Naive thymus-derived CD8-positive, alpha-beta T cell (primary cell): ENCODE data around the gene CD101. TPM values are rescaled to one million over a fixed set of nuclear protein-coding genes. Genes with fewer than 3 reads are reported as not detected.
A peak's percentile ranks its signal among the peaks of the same experiment; 100 is the strongest.

Experiments used
- ATAC-seq, 2 donors: fragments of 150-1000 bp; cut with Tn5 transposase in 1 of 2; sonication (Bioruptor Pico), chemical (Tn5 transposase) in 1 of 2; 1 replicate in 1 of 2; 2 replicates in 1 of 2; pipeline ENCODE4 v1.10.0; 2021; ENCODE audit warnings: mild to moderate bottlenecking in 2 of 2, moderate library complexity in 2 of 2
- POLR2A ChIA-PET: fragments of 350-600 bp; sonication (Branson Sonifier 250); formaldehyde crosslinking; loops from one replicate; lab custom pipeline; 2021; ENCODE audit warnings: antibody characterized with exemption; lab: Charles Lee
- DNase-seq, 10 donors: peaks; one replicate each; pipeline versions ENCODE4 v3.0.0 to v3.0.0-alpha.2; 2020 to 2022
- H3K27ac Mint-ChIP-seq, 10 donors: one replicate each; pipeline ENCODE4 v1.8.0; 2020 to 2022; ENCODE audit warnings: mild to moderate bottlenecking in 10 of 10, mixed read lengths in 10 of 10, moderate library complexity in 4 of 10, inconsistent platforms in 1 of 10
- H3K27me3 Mint-ChIP-seq, 5 donors: one replicate each; pipeline ENCODE4 v1.8.0; 2021 to 2022; ENCODE audit warnings: mixed read lengths in 5 of 5
- H3K36me3 Mint-ChIP-seq, 3 donors: one replicate each; pipeline ENCODE4 v1.8.0; 2020 to 2022; ENCODE audit warnings: mixed read lengths in 3 of 3, mild to moderate bottlenecking in 2 of 3, inconsistent platforms in 1 of 3
- H3K4me1 Mint-ChIP-seq, 4 donors: one replicate each; pipeline ENCODE4 v1.8.0; 2021 to 2022; ENCODE audit warnings: mixed read lengths in 4 of 4
- H3K4me3 Mint-ChIP-seq, 10 donors: one replicate each; pipeline ENCODE4 v1.8.0; 2020 to 2022; ENCODE audit warnings: mild to moderate bottlenecking in 10 of 10, mixed read lengths in 10 of 10, moderate library complexity in 6 of 10, inconsistent platforms in 1 of 10
- H3K9me3 Mint-ChIP-seq, 9 donors: one replicate each; pipeline ENCODE4 v1.8.0; 2020 to 2022; ENCODE audit warnings: mixed read lengths in 9 of 9, mild to moderate bottlenecking in 3 of 9, inconsistent platforms in 1 of 9, moderate library complexity in 1 of 9
- polyA plus RNA-seq, 3 donors: library from polyadenylated mRNA; unstranded; fragments of 300-500 nt; fragmentation: Illumina TruSeq; gene quantifications; one replicate each; pipeline ENCODE4 v1.2.3, GENCODE V29; 2021
- total RNA-seq, 8 experiments: library from RNA in 2 of 8; stranded (reverse) in 2 of 8; gene quantifications; one replicate each; pipeline ENCODE4 v1.2.3 and lab custom pipeline; 2021 to 2026

The CD101 gene
- total and polyA plus RNA-seq, 5 experiments from 2014 or later, result 28.4 to 39.2 (median 37.0) TPM; not detected in 2

- no peak for ATAC-seq
- peak overlapping the region in 2 of 10 donors; percentile 52 to 83 for H3K27ac Mint-ChIP-seq
- no peaks in the 10 kb centered on the region for H3K9me3 Mint-ChIP-seq
- H3K27me3 Mint-ChIP-seq, result peaks cover 0 to 1% (median 0%) of the 10 kb centered on the region in 5 donors
- H3K4me3 Mint-ChIP-seq, result no peak overlapping the region
- no peak for DNase-seq
- H3K36me3 Mint-ChIP-seq, result peaks cover 9 to 75% (median 41%) of the 10 kb centered on the region in 3 donors
- peaks cover 3 to 16% (median 4%) of the 10 kb centered on the region in 4 donors for H3K4me1 Mint-ChIP-seq
- POLR2A ChIA-PET, result no interaction called here
Observed at GRCh38 chr1:117020526-117021156, 19.1 kb downstream of the CD101 start.

- Mint-ChIP-seq H3K4me3 (no peak overlapping the region), H3K4me1 (peaks cover 3 to 12% (median 4%) of the 10 kb centered on the region in 4 donors), H3K27me3 (peaks cover 0 to 1% (median 0%) of the 10 kb centered on the region in 5 donors), H3K9me3 (no peaks in the 10 kb centered on the region), H3K27ac (no peak overlapping the region), H3K36me3 (peaks cover 9 to 75% (median 46%) of the 10 kb centered on the region in 3 donors)
- DNase-seq (no peak), ATAC-seq (no peak)
- POLR2A ChIA-PET, result no interaction called here
Observed at GRCh38 chr1:117022114-117022513, 20.6 kb downstream of the CD101 start.

- POLR2A ChIA-PET, result no interaction called here
- Mint-ChIP-seq H3K9me3 (no peaks in the 10 kb centered on the region), H3K27me3 (peaks cover 0 to 1% (median 0%) of the 10 kb centered on the region in 5 donors), H3K36me3 (peaks cover 0 to 53% (median 23%) of the 10 kb centered on the region in 3 donors), H3K4me1 (peaks cover 1 to 12% (median 7%) of the 10 kb centered on the region in 4 donors), H3K27ac (peak overlapping the region in 1 of 10 donors; percentile 13), H3K4me3 (no peak overlapping the region)
- ATAC-seq (no peak), DNase-seq (no peak)
Observed at GRCh38 chr1:117025568-117025967, 24.0 kb downstream of the CD101 start.

- H3K9me3 Mint-ChIP-seq, result no peaks in the 10 kb centered on the region
- DNase-seq, result no peak
- H3K36me3 Mint-ChIP-seq, result peaks cover 0 to 50% (median 21%) of the 10 kb centered on the region in 3 donors
- H3K4me3 Mint-ChIP-seq, result no peak overlapping the region
- no peak for ATAC-seq
- POLR2A ChIA-PET, result no interaction called here
- peaks cover 1 to 15% (median 9%) of the 10 kb centered on the region in 4 donors for H3K4me1 Mint-ChIP-seq
- H3K27ac Mint-ChIP-seq, result no peak overlapping the region
- peaks cover 0 to 1% (median 0%) of the 10 kb centered on the region in 5 donors for H3K27me3 Mint-ChIP-seq
Observed at GRCh38 chr1:117026361-117026760, 24.8 kb downstream of the CD101 start.

GRCh38 chr1:117029685-117030084 lies 28.1 kb downstream of the CD101 start:
- Mint-ChIP-seq H3K9me3 (no peaks in the 10 kb centered on the region), H3K27ac (peak overlapping the region in 1 of 10 donors; percentile 1), H3K36me3 (peaks cover 0 to 48% (median 19%) of the 10 kb centered on the region in 3 donors), H3K27me3 (no peaks in the 10 kb centered on the region), H3K4me1 (peaks cover 6 to 33% (median 22%) of the 10 kb centered on the region in 4 donors), H3K4me3 (no peak overlapping the region)
- ATAC-seq, result no peak
- POLR2A ChIA-PET, result no interaction called here
- no peak for DNase-seq

GRCh38 chr1:117030271-117030877 lies 28.8 kb downstream of the CD101 start:
- H3K36me3 Mint-ChIP-seq, result peaks cover 0 to 49% (median 22%) of the 10 kb centered on the region in 3 donors
- no peak for DNase-seq
- H3K4me1 Mint-ChIP-seq, result peaks cover 6 to 36% (median 21%) of the 10 kb centered on the region in 4 donors
- no peaks in the 10 kb centered on the region for H3K27me3 Mint-ChIP-seq
- POLR2A ChIA-PET, result no interaction called here
- no peak overlapping the region for H3K4me3 Mint-ChIP-seq
- no peaks in the 10 kb centered on the region for H3K9me3 Mint-ChIP-seq
- no peak for ATAC-seq
- peak overlapping the region in 4 of 10 donors; percentile 2 to 83 (median 38) for H3K27ac Mint-ChIP-seq

- H3K36me3 Mint-ChIP-seq, result peaks cover 0 to 53% (median 17%) of the 10 kb centered on the region in 3 donors
- peak overlapping the region in 4 of 10 donors; percentile 26 to 72 (median 46) for H3K27ac Mint-ChIP-seq
- H3K9me3 Mint-ChIP-seq, result no peaks in the 10 kb centered on the region
- no peak for DNase-seq
- POLR2A ChIA-PET, result interaction anchor here (1.7 kb wide), 1 partner anchor 19 kb away, joined by 3 read pairs; no protein-coding TSS in a partner anchor
- H3K4me3 Mint-ChIP-seq, result no peak overlapping the region
- H3K4me1 Mint-ChIP-seq, result peaks cover 6 to 36% (median 21%) of the 10 kb centered on the region in 4 donors
- H3K27me3 Mint-ChIP-seq, result no peaks in the 10 kb centered on the region
- no peak for ATAC-seq
Observed at GRCh38 chr1:117032266-117032665, 30.7 kb downstream of the CD101 start.

GRCh38 chr1:117032681-117033539 lies 31.4 kb downstream of the CD101 start:
- Mint-ChIP-seq H3K9me3 (no peaks in the 10 kb centered on the region), H3K27me3 (no peaks in the 10 kb centered on the region), H3K36me3 (peaks cover 0 to 59% (median 17%) of the 10 kb centered on the region in 3 donors), H3K4me1 (peaks cover 6 to 36% (median 21%) of the 10 kb centered on the region in 4 donors), H3K4me3 (no peak overlapping the region), H3K27ac (peak overlapping the region in 6 of 10 donors; percentile 20 to 61 (median 48))
- DNase-seq (no peak), ATAC-seq (no peak)
- POLR2A ChIA-PET, result interaction anchor here (1.7 kb wide), 1 partner anchor 19 kb away, joined by 3 read pairs; no protein-coding TSS in a partner anchor

- POLR2A ChIA-PET, result no interaction called here
- Mint-ChIP-seq H3K27me3 (no peaks in the 10 kb centered on the region), H3K27ac (peak overlapping the region in 4 of 10 donors; percentile 32 to 66 (median 58)), H3K9me3 (no peaks in the 10 kb centered on the region), H3K36me3 (peaks cover 0 to 63% (median 17%) of the 10 kb centered on the region in 3 donors), H3K4me1 (peaks cover 6 to 36% (median 21%) of the 10 kb centered on the region in 4 donors), H3K4me3 (no peak overlapping the region)
- no peak for DNase-seq
- ATAC-seq, result no peak
Observed at GRCh38 chr1:117033772-117034171, 32.2 kb downstream of the CD101 start.

- Mint-ChIP-seq H3K4me1 (peaks cover 6 to 32% (median 19%) of the 10 kb centered on the region in 4 donors), H3K27me3 (no peaks in the 10 kb centered on the region), H3K36me3 (peaks cover 0 to 63% (median 17%) of the 10 kb centered on the region in 3 donors), H3K9me3 (no peaks in the 10 kb centered on the region), H3K4me3 (no peak overlapping the region), H3K27ac (peak overlapping the region in 1 of 10 donors; percentile 27)
- no peak for DNase-seq
- POLR2A ChIA-PET, result no interaction called here
- no peak for ATAC-seq
Observed at GRCh38 chr1:117034791-117035290, 33.3 kb downstream of the CD101 start.

GRCh38 chr1:117036018-117036461 lies 34.5 kb downstream of the CD101 start:
- Mint-ChIP-seq H3K36me3 (peaks cover 0 to 57% (median 16%) of the 10 kb centered on the region in 3 donors), H3K4me3 (no peak overlapping the region), H3K4me1 (peaks cover 4 to 25% (median 13%) of the 10 kb centered on the region in 4 donors), H3K9me3 (no peaks in the 10 kb centered on the region), H3K27ac (no peak overlapping the region), H3K27me3 (no peaks in the 10 kb centered on the region)
- DNase-seq, result no peak
- POLR2A ChIA-PET, result no interaction called here
- no peak for ATAC-seq

- ATAC-seq (no peak), DNase-seq (no peak)
- no peak overlapping the region for H3K4me3 Mint-ChIP-seq
- H3K4me1 Mint-ChIP-seq, result peaks cover 2 to 15% (median 10%) of the 10 kb centered on the region in 4 donors
- H3K27ac Mint-ChIP-seq, result no peak overlapping the region
- POLR2A ChIA-PET, result no interaction called here
- H3K36me3 Mint-ChIP-seq, result peaks cover 0 to 45% (median 12%) of the 10 kb centered on the region in 3 donors
- H3K27me3 Mint-ChIP-seq, result no peaks in the 10 kb centered on the region
- peaks cover 0 to 3% (median 0%) of the 10 kb centered on the region in 9 donors for H3K9me3 Mint-ChIP-seq
Observed at GRCh38 chr1:117037802-117038201, 36.2 kb downstream of the CD101 start.
